Karpas-422 (cell line): Measurements from ENCODE around the gene PPP1R13L. TPM values are rescaled to one million over a fixed set of nuclear protein-coding genes. Genes with fewer than 3 reads are reported as not detected.

ENCODE experiments used
- DNase-seq: peaks from one replicate; pipeline ENCODE4 v3.0.0-alpha.2; 2015
- H2AFZ ChIP-seq: fragments of 200-600 bp; sonication (generic); 2 replicates; pipeline ENCODE4 v1.6.1; 2014; ENCODE audit warnings: antibody characterized with exemption, low read length, mixed read lengths
- H3K27ac ChIP-seq: fragments of 200-600 bp; sonication (generic); 2 replicates; pipeline ENCODE4 v1.5.1; 2014; ENCODE audit warnings: mild to moderate bottlenecking, low read length, moderate library complexity
- H3K27me3 ChIP-seq: fragments of 200-600 bp; sonication (generic); 2 replicates; pipeline ENCODE4 v1.6.1; 2014; ENCODE audit warnings: low read length, mixed read lengths
- H3K36me3 ChIP-seq: fragments of 200-600 bp; sonication (generic); 2 replicates; pipeline ENCODE4 v1.6.1; 2014; ENCODE audit warnings: low read length, mixed read lengths; ENCODE audit not compliant: insufficient read depth
- H3K4me1 ChIP-seq: fragments of 200-600 bp; sonication (generic); 2 replicates; pipeline ENCODE4 v1.6.1; 2014; ENCODE audit warnings: mild to moderate bottlenecking, low read length, mixed read lengths
- H3K4me2 ChIP-seq: fragments of 200-600 bp; sonication (generic); 2 replicates; pipeline ENCODE4 v1.6.1; 2014; ENCODE audit warnings: low read length, low read depth, mild to moderate bottlenecking; ENCODE audit not compliant: poor library complexity, severe bottlenecking
- H3K4me3 ChIP-seq: fragments of 200-600 bp; sonication (generic); 2 replicates; pipeline ENCODE4 v1.5.1; 2014; ENCODE audit warnings: mild to moderate bottlenecking, antibody characterized with exemption, low read length, mixed read lengths
- H3K79me2 ChIP-seq: fragments of 200-600 bp; sonication (generic); 2 replicates; pipeline ENCODE4 v1.6.1; 2014; ENCODE audit warnings: mild to moderate bottlenecking, low read length, mixed read lengths
- H3K9ac ChIP-seq: fragments of 200-600 bp; sonication (generic); 2 replicates; pipeline ENCODE4 v1.6.0; 2014; ENCODE audit warnings: low read length
- H3K9me2 ChIP-seq: fragments of 200-600 bp; sonication (generic), shearing (Covaris generic); replicated peaks from 2 replicates; pipeline ENCODE4 v1.6.0; 2014; ENCODE audit warnings: mild to moderate bottlenecking, low read length, moderate library complexity; ENCODE audit not compliant: insufficient read depth
- H3K9me3 ChIP-seq: fragments of 300-700, 200-600 bp; sonication (generic); 2 replicates; pipeline ENCODE4 v1.6.1; 2014; ENCODE audit warnings: low read length, mixed read lengths
- H4K20me1 ChIP-seq: fragments of 200-600 bp; sonication (generic); 2 replicates; pipeline ENCODE4 v1.6.1; 2014; ENCODE audit warnings: mild to moderate bottlenecking, antibody characterized with exemption, low read length, low read depth; ENCODE audit not compliant: insufficient read depth
- total RNA-seq: library from RNA; depleted of rRNA; stranded (reverse); fragments of >200 nt; shearing (Covaris generic); gene quantifications from 2 replicates; pipeline ENCODE4 v1.2.3, GENCODE V29; 2014; ENCODE audit warnings: low replicate concordance

Gene PPP1R13L
- total RNA-seq, 1 experiment from 2014 or later = 1.1 TPM

DNA sequence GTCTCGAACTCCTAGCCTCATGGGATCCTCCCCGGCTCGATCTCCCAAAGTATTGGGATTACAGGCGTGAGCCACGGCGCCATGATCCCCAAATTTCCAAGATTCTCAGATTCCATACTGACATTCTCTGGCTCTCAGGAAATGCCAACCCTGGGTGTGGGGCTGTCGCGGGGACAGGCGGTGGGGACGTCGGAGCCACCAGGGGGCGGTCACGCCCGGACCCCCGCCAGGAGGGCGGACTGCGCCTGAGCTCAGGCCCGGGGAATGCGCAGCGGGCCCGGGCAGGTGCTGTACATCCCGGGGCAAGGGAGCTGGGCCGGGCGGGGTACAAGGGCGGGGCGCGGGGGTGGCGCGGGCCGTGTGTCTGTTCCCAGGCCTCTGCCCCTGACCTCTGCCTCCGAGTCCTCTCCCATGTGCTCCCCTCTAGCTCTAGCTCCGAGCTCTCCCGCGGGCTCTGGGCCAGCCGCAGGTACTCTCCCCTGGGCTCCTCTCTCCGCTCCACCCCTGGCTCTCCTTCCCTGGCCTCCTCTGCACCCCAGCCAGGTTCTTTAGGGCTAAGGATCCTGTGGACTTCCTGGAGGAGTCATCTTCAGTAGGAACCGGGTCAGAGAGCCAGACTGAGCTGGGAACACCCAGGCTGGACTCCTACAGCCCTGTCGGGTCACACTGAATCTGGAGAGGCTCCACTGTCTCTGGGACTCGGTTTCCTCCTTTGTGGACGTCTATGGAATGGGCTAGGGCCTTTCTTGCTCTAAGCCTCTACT, 2.4 kb downstream of the PPP1R13L start:
- Histone ChIP-seq H2AFZ (no peak overlapping the region), H3K36me3 (no peaks in the 10 kb centered on the region), H3K79me2 (peaks cover 9% of the 10 kb centered on the region), H3K9me3 (no peaks in the 10 kb centered on the region), H3K4me2 (no peak overlapping the region), H3K27me3 (no peaks in the 10 kb centered on the region), H3K4me3 (no peak overlapping the region), H3K27ac (no peak overlapping the region), H3K9ac (no peak overlapping the region), H3K9me2 (no peaks in the 10 kb centered on the region), H3K4me1 (peaks cover 30% of the 10 kb centered on the region), H4K20me1 (no peaks in the 10 kb centered on the region)
- DNase-seq = no peak

- Histone ChIP-seq H3K4me1 (peaks cover 27% of the 10 kb centered on the region), H3K27ac (no peak overlapping the region), H3K9me2 (no peaks in the 10 kb centered on the region), H3K36me3 (no peaks in the 10 kb centered on the region), H3K9ac (no peak overlapping the region), H3K79me2 (peaks cover 3% of the 10 kb centered on the region), H2AFZ (no peak overlapping the region), H3K27me3 (no peaks in the 10 kb centered on the region), H4K20me1 (no peaks in the 10 kb centered on the region), H3K4me3 (no peak overlapping the region), H3K9me3 (no peaks in the 10 kb centered on the region), H3K4me2 (no peak overlapping the region)
- DNase-seq = no peak
Observed at GRCh38 chr19:45401815-45402214, 3.1 kb downstream of the PPP1R13L start.

GRCh38 chr19:45400192-45400591, 4.7 kb downstream of the PPP1R13L start:
- H3K27ac ChIP-seq = no peak overlapping the region
- H2AFZ ChIP-seq = no peak overlapping the region
- no peak overlapping the region for H3K9ac ChIP-seq
- DNase-seq = no peak
- H4K20me1 ChIP-seq = no peaks in the 10 kb centered on the region
- peaks cover 17% of the 10 kb centered on the region for H3K4me1 ChIP-seq
- no peaks in the 10 kb centered on the region for H3K9me3 ChIP-seq
- H3K36me3 ChIP-seq = no peaks in the 10 kb centered on the region
- H3K9me2 ChIP-seq = no peaks in the 10 kb centered on the region
- no peaks in the 10 kb centered on the region for H3K79me2 ChIP-seq
- H3K4me3 ChIP-seq = no peak overlapping the region
- H3K4me2 ChIP-seq = no peak overlapping the region
- H3K27me3 ChIP-seq = no peaks in the 10 kb centered on the region

- no peaks in the 10 kb centered on the region for H3K36me3 ChIP-seq
- no peak overlapping the region for H3K9ac ChIP-seq
- DNase-seq = no peak
- no peak overlapping the region for H3K4me3 ChIP-seq
- no peaks in the 10 kb centered on the region for H3K4me1 ChIP-seq
- no peaks in the 10 kb centered on the region for H3K9me2 ChIP-seq
- H3K9me3 ChIP-seq = no peaks in the 10 kb centered on the region
- no peak overlapping the region for H3K27ac ChIP-seq
- no peaks in the 10 kb centered on the region for H3K79me2 ChIP-seq
- H2AFZ ChIP-seq = no peak overlapping the region
- H3K27me3 ChIP-seq = no peaks in the 10 kb centered on the region
- H4K20me1 ChIP-seq = no peaks in the 10 kb centered on the region
- no peak overlapping the region for H3K4me2 ChIP-seq
Observed at GRCh38 chr19:45395821-45396617, 8.8 kb downstream of the PPP1R13L start.

DNA sequence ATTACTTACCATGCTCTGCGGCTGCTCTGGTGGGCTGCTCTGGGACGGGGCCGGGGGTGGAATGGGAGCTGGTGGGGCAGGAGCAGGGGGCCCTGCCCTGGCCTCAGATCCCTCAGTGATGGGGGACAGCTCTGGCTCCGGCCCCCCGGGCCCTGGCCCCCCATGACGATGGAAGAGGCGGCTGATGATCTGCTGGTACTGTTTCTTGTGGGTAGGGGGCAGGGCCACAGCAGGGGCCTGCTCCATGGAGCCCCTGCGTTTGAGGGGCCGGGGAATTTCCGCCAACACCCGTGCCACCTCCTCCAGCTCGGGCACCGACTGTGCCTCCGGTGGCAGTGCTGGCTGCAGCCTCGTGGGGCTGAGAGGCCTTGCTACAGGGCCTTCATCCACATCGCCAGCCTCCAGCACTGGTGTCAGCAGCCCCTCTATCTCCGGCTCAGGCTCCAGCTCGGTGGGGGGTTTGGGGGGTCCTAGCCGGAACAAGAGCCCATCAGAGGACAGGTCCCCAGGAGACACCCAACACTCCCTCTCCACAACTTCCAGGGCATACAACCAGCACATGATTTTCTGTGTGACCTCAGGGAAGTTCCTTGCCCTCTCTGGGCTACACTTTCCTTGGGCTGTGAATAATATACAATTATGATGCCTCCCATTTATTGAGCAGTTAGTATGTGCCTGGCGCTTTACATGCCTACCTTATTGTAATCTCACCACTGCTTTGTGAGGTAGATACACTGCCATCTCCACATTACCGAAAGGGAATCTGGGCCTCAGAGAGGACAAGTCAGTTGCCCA, 12.8 kb downstream of the PPP1R13L start:
- H3K36me3 ChIP-seq = no peaks in the 10 kb centered on the region
- H3K27ac ChIP-seq = no peak overlapping the region
- no peaks in the 10 kb centered on the region for H4K20me1 ChIP-seq
- H3K4me3 ChIP-seq = no peak overlapping the region
- H3K9ac ChIP-seq = no peak overlapping the region
- DNase-seq = no peak
- H3K27me3 ChIP-seq = no peaks in the 10 kb centered on the region
- H2AFZ ChIP-seq = no peak overlapping the region
- no peaks in the 10 kb centered on the region for H3K9me3 ChIP-seq
- no peaks in the 10 kb centered on the region for H3K79me2 ChIP-seq
- H3K9me2 ChIP-seq = no peaks in the 10 kb centered on the region
- H3K4me1 ChIP-seq = no peaks in the 10 kb centered on the region
- H3K4me2 ChIP-seq = no peak overlapping the region

DNA sequence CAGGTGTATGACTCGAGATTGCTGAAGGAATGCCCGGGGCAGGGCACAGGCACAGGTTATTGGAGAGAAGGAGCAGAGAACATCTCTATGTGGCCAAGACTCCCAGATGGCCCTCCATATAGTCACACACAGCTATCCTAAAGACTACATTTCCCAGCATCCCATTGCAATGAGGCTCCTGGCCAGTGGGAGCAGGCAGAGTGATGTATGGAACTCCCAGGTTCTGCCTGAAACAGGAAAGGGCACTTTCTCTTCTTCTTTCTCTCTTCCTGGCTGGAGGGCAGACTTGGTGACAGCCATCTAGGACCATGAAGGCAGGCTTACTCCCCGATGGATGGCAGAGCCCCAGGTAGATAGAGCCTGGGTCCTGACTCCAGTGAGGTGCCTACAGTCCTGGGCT, 13.5 kb downstream of the PPP1R13L start:
- Histone ChIP-seq H3K4me2 (no peak overlapping the region), H3K4me1 (no peaks in the 10 kb centered on the region), H3K4me3 (no peak overlapping the region), H4K20me1 (no peaks in the 10 kb centered on the region), H3K9me2 (no peaks in the 10 kb centered on the region), H3K27me3 (no peaks in the 10 kb centered on the region), H3K27ac (no peak overlapping the region), H3K36me3 (no peaks in the 10 kb centered on the region), H2AFZ (no peak overlapping the region), H3K9me3 (no peaks in the 10 kb centered on the region), H3K9ac (no peak overlapping the region), H3K79me2 (no peaks in the 10 kb centered on the region)
- peak; percentile 61 for DNase-seq

GRCh38 chr19:45385392-45386221, 19.3 kb downstream of the PPP1R13L start:
- no peak for DNase-seq
- Histone ChIP-seq H4K20me1 (no peaks in the 10 kb centered on the region), H3K4me2 (no peak overlapping the region), H3K27me3 (no peaks in the 10 kb centered on the region), H3K36me3 (no peaks in the 10 kb centered on the region), H3K79me2 (no peaks in the 10 kb centered on the region), H3K9me2 (no peaks in the 10 kb centered on the region), H3K27ac (no peak overlapping the region), H3K9ac (no peak overlapping the region), H2AFZ (no peak overlapping the region), H3K4me1 (no peaks in the 10 kb centered on the region), H3K9me3 (no peaks in the 10 kb centered on the region), H3K4me3 (no peak overlapping the region)
